Activated CD4-positive, alpha-beta T cell treated with anti-CD3 and anti-CD28 coated beads, Interleukin-2, Interleukin-6, amounts not matched to agents 100 ng/mL and 50 ng/mL, durations not matched to agents 16 hours and 8 hours (primary cell): Measurements from ENCODE around the gene GPR15.
A peak's percentile ranks its signal among the peaks of the same experiment; 100 is the strongest.
"Not testable (repeated sequence)": the region's sequence is repeated elsewhere in the genome, so short reads cannot be mapped to it uniquely, and the experiment has no call there.

ENCODE experiments used
- DNase-seq: peaks from one replicate; pipeline ENCODE4 v3.0.0-alpha.2; 2020

Gene GPR15

GRCh38 chr3:98559769-98560168, 28.0 kb downstream of the GPR15 start:
- not testable (repeated sequence) for DNase-seq

- DNase-seq, result peak; percentile 74
Measured at GRCh38 chr3:98560911-98561310, 29.1 kb downstream of the GPR15 start.

GRCh38 chr3:98561727-98562521, 30.1 kb downstream of the GPR15 start:
- peak; percentile 69 for DNase-seq

- peak; percentile 76 for DNase-seq
Measured at GRCh38 chr3:98563661-98564281, 32.0 kb downstream of the GPR15 start.

GRCh38 chr3:98564282-98565005, 32.7 kb downstream of the GPR15 start:
- no peak for DNase-seq

GRCh38 chr3:98565237-98565643, 33.5 kb downstream of the GPR15 start:
- DNase-seq, result peak; percentile 69

- no peak for DNase-seq
Measured at GRCh38 chr3:98565843-98566242, 34.1 kb downstream of the GPR15 start.

GRCh38 chr3:98567666-98568270, 36.0 kb downstream of the GPR15 start:
- DNase-seq, result peak; percentile 80

GRCh38 chr3:98568402-98568801, 36.6 kb downstream of the GPR15 start:
- no peak for DNase-seq

GRCh38 chr3:98573181-98573728, 41.5 kb downstream of the GPR15 start:
- no peak for DNase-seq

GRCh38 chr3:98574132-98574531, 42.4 kb downstream of the GPR15 start:
- DNase-seq, result no peak

- no peak for DNase-seq
Measured at GRCh38 chr3:98577178-98577895, 45.6 kb downstream of the GPR15 start.

- no peak for DNase-seq
Measured at GRCh38 chr3:98580401-98581386, 48.9 kb downstream of the GPR15 start.

GRCh38 chr3:98581474-98581873, 49.7 kb downstream of the GPR15 start:
- no peak for DNase-seq

GRCh38 chr3:98582042-98582441, 50.3 kb downstream of the GPR15 start:
- DNase-seq, result no peak

GRCh38 chr3:98583766-98584165, 52.0 kb downstream of the GPR15 start:
- DNase-seq, result no peak
